HCT116 (cell line): ENCODE data around the gene DTNB. TPM values are rescaled to one million over a fixed set of nuclear protein-coding genes. Genes with fewer than 3 reads are reported as not detected.
"Not testable (repeated sequence)": the region's sequence is repeated elsewhere in the genome, so short reads cannot be mapped to it uniquely, and the experiment has no call there.

Experiments used
- ATAC-seq: fragments of 200-7000 bp; cut with Tn5 transposase; 2 replicates; pipeline ENCODE4 v1.9.1; 2020; ENCODE audit warnings: mild to moderate bottlenecking, moderate library complexity
- BruUV-seq: library from RNA; stranded (reverse); fragments of 400-500 nt; replicated peaks from 2 replicates; lab custom pipeline; 2021; lab: Mats Ljungman, UMichigan
- CTCF ChIA-PET: fragments of 300-600 bp; sonication (Branson Sonifier 250); formaldehyde crosslinking; loops from one replicate; lab custom pipeline; 2021; ENCODE audit warnings: antibody characterized with exemption; lab: Charles Lee
- POLR2A ChIA-PET: fragments of 300-600, 350-600 bp; sonication (Branson Sonifier 250); formaldehyde crosslinking; loops from one replicate; lab custom pipeline; 2021; ENCODE audit warnings: antibody characterized with exemption; lab: Charles Lee
- RAD21 ChIA-PET, 2 experiments: fragments of 300-600 bp; sonication (Branson Sonifier 250); formaldehyde crosslinking; loops; one replicate each; lab custom pipeline; 2023; ENCODE audit warnings: low total read pairs in 2 of 2; ENCODE audit not compliant: uncharacterized antibody in 2 of 2, unreplicated experiment in 2 of 2, low non-redundant PET in 1 of 2; lab: Charles Lee
- DNase-seq: peaks from one replicate; pipeline ENCODE4 v3.0.0-alpha.2; 2010; ENCODE audit warnings: low read depth, low spot score
- H2AFZ ChIP-seq: fragments of 200-600 bp; shearing (Covaris generic), sonication (generic); 2 replicates; pipeline ENCODE4 v1.6.1; 2017; ENCODE audit warnings: low read depth, mixed run types, mixed read lengths, antibody characterized with exemption, low read length; ENCODE audit not compliant: poor library complexity, severe bottlenecking
- H3K27ac ChIP-seq: 2 replicates; pipeline ENCODE4 v1.5.1; 2012; ENCODE audit warnings: low read depth, low read length
- H3K27me3 ChIP-seq: fragments of 200-600 bp; sonication (generic); 2 replicates; pipeline ENCODE4 v1.6.1; 2016; ENCODE audit warnings: mixed run types, low read length, mixed read lengths; ENCODE audit not compliant: insufficient read depth
- H3K36me3 ChIP-seq, 2 experiments: fragments of 200-500 bp in 1 of 2; fragments of 200-600 bp in 1 of 2; sonication (Bioruptor generic) in 1 of 2; sonication (generic) in 1 of 2; 2 replicates each; pipeline versions ENCODE4 v1.5.1 to v1.6.1; 2014 to 2016; ENCODE audit warnings: low read length in 2 of 2, inconsistent platforms in 1 of 2, mixed read lengths in 1 of 2, mixed run types in 1 of 2; ENCODE audit not compliant: insufficient read depth in 2 of 2, control insufficient read depth in 1 of 2
- H3K4me1 ChIP-seq, 2 experiments: fragments of 200-600 bp in 1 of 2; sonication (generic) in 1 of 2; 2 replicates each; pipeline versions ENCODE4 v1.5.1 to v1.6.1; 2012 to 2017; ENCODE audit warnings: low read length in 2 of 2, inconsistent platforms in 1 of 2, mild to moderate bottlenecking in 1 of 2, mixed read lengths in 1 of 2, mixed run types in 1 of 2, moderate library complexity in 1 of 2; ENCODE audit not compliant: insufficient read depth in 2 of 2, control insufficient read depth in 1 of 2
- H3K4me2 ChIP-seq: fragments of 200-600 bp; sonication (generic); 2 replicates; pipeline ENCODE4 v1.6.1; 2017; ENCODE audit warnings: mixed run types, low read length, mixed read lengths
- H3K4me3 ChIP-seq, 2 experiments: fragments of 200-600 bp in 1 of 2; sonication (generic) in 1 of 2; replicated peaks in 1 of 2; 2 replicates each; pipeline ENCODE4 v1.5.1; 2011 to 2016; ENCODE audit warnings: low read length in 2 of 2, control low read depth in 1 of 2, low read depth in 1 of 2, mild to moderate bottlenecking in 1 of 2, mixed read lengths in 1 of 2, mixed run types in 1 of 2
- H3K79me2 ChIP-seq: fragments of 200-600 bp; sonication (generic); 2 replicates; pipeline ENCODE4 v1.6.1; 2017; ENCODE audit warnings: mild to moderate bottlenecking, mixed run types, low read length, moderate library complexity, mixed read lengths; ENCODE audit not compliant: insufficient read depth
- H3K9ac ChIP-seq: fragments of 200-600 bp; sonication (generic); 2 replicates; pipeline ENCODE4 v1.6.1; 2016; ENCODE audit warnings: low read length, mixed read lengths
- H3K9me2 ChIP-seq: fragments of 200-600 bp; sonication (generic), shearing (Covaris generic); 2 replicates; pipeline ENCODE4 v1.6.1; 2017; ENCODE audit warnings: mixed run types, mild to moderate bottlenecking, moderate library complexity; ENCODE audit not compliant: insufficient read depth
- H3K9me3 ChIP-seq, 2 experiments: fragments of 200-500 bp in 1 of 2; fragments of 200-600 bp in 1 of 2; sonication (Bioruptor generic) in 1 of 2; sonication (generic) in 1 of 2; 2 replicates each; pipeline ENCODE4 v1.6.1; 2014 to 2017; ENCODE audit warnings: low read length in 2 of 2, mixed read lengths in 2 of 2, inconsistent platforms in 1 of 2, low read depth in 1 of 2, mild to moderate bottlenecking in 1 of 2, mixed run types in 1 of 2, moderate library complexity in 1 of 2; ENCODE audit not compliant: control insufficient read depth in 1 of 2, insufficient read depth in 1 of 2
- H4K20me1 ChIP-seq: fragments of 200-600 bp; sonication (generic), shearing (Covaris generic); 2 replicates; pipeline ENCODE4 v1.6.1; 2017; ENCODE audit warnings: mixed run types, mild to moderate bottlenecking, moderate library complexity; ENCODE audit not compliant: insufficient read depth
- CBX3 ChIP-seq: IDR thresholded peaks from 2 replicates; pipeline ENCODE4 v1.6.1; 2012; ENCODE audit warnings: low read depth
- EZH2phosphoT487 ChIP-seq: fragments of 200-600 bp; IDR thresholded peaks from 2 replicates; pipeline ENCODE4 v1.6.1; 2018; ENCODE audit warnings: antibody characterized with exemption, borderline replicate concordance
- FOSL1 ChIP-seq: IDR thresholded peaks from 2 replicates; pipeline ENCODE4 v1.6.1; 2012; ENCODE audit warnings: low read depth
- JUND ChIP-seq: IDR thresholded peaks from 2 replicates; pipeline ENCODE4 v1.6.1; 2012
- POLR2A ChIP-seq: IDR thresholded peaks from 2 replicates; pipeline ENCODE4 v1.7.0; 2011; ENCODE audit warnings: borderline replicate concordance; ENCODE audit not compliant: insufficient read depth, insufficient read length; ENCODE audit errors: extremely low read depth
- POLR2AphosphoS5 ChIP-seq: IDR thresholded peaks from 2 replicates; pipeline ENCODE4 v1.6.1; 2011; ENCODE audit warnings: mild to moderate bottlenecking, low read depth, low read length, moderate library complexity
- RAD21 ChIP-seq: IDR thresholded peaks from 2 replicates; pipeline ENCODE4 v1.6.1; 2012; ENCODE audit warnings: low read depth, mild to moderate bottlenecking
- SP1 ChIP-seq: IDR thresholded peaks from 2 replicates; pipeline ENCODE4 v1.6.1; 2012; ENCODE audit warnings: low read depth
- SRF ChIP-seq: IDR thresholded peaks from 2 replicates; pipeline ENCODE4 v1.6.1; 2012; ENCODE audit warnings: low read depth
- TCF7L2 ChIP-seq: IDR thresholded peaks from 2 replicates; pipeline ENCODE4 v1.7.0; 2011; ENCODE audit warnings: borderline replicate concordance, inconsistent platforms; ENCODE audit not compliant: insufficient read depth, insufficient read length; ENCODE audit errors: extremely low read depth
- ZBTB33 ChIP-seq: IDR thresholded peaks from 2 replicates; pipeline ENCODE4 v1.6.1; 2011; ENCODE audit warnings: mild to moderate bottlenecking, low read length, moderate library complexity; ENCODE audit not compliant: insufficient replicate concordance; ENCODE audit errors: extremely low read depth
- intact Hi-C: fragments of 100-400 bp; cut with micrococcal nuclease; formaldehyde crosslinking; loops from 2 replicates; pipeline ENCODE4 v1.10.0; 2022
- total RNA-seq: library from RNA; stranded (reverse); gene quantifications from one replicate; pipeline ENCODE4 v1.2.1, GENCODE V29; 2021; ENCODE audit not compliant: unreplicated experiment

Gene DTNB
- total RNA-seq, 1 experiment from 2014 or later, result 30.2 TPM

GRCh38 chr2:25537526-25537925, 135.9 kb downstream of the DTNB start:
- ChIA-PET RAD21 (no interaction called here), POLR2A (no interaction called here), CTCF (no interaction called here)
- no TSS peak for BruUV-seq
- Histone ChIP-seq H2AFZ (no peak overlapping the region), H3K4me2 (no peak overlapping the region), H3K4me1 (no peaks in the 10 kb centered on the region), H3K27me3 (no peaks in the 10 kb centered on the region), H3K9me2 (no peaks in the 10 kb centered on the region), H3K4me3 (no peak overlapping the region), H3K36me3 (no peaks in the 10 kb centered on the region), H3K79me2 (no peaks in the 10 kb centered on the region), H4K20me1 (no peaks in the 10 kb centered on the region), H3K27ac (no peak overlapping the region), H3K9ac (no peak overlapping the region), H3K9me3 (peaks cover 0 to 7% of the 10 kb centered on the region in 2 experiments; a peak in 1 of 4 replicates)
- intact Hi-C loops, result no loop called here
- TF ChIP-seq TCF7L2, result no peak
- TF ChIP-seq POLR2AphosphoS5, result no peak
- no peak for TF ChIP-seq RAD21
- no peak for TF ChIP-seq POLR2A
- no peak for TF ChIP-seq JUND
- no peak for TF ChIP-seq FOSL1
- no peak for TF ChIP-seq CBX3
- no peak for TF ChIP-seq SRF
- no peak for TF ChIP-seq EZH2phosphoT487
- TF ChIP-seq SP1, result no peak
- TF ChIP-seq ZBTB33, result no peak
- DNase-seq, result no peak
- ATAC-seq, result no peak

- BruUV-seq, H3K36me3 ChIP-seq, DNase-seq, POLR2A ChIA-PET, H3K4me3 ChIP-seq, H4K20me1 ChIP-seq, H3K4me2 ChIP-seq, H3K9ac ChIP-seq, ATAC-seq, H3K4me1 ChIP-seq, CTCF ChIA-PET, H3K9me2 ChIP-seq, H3K9me3 ChIP-seq, H3K27ac ChIP-seq, RAD21 ChIA-PET, H2AFZ ChIP-seq, intact Hi-C loops, H3K27me3 ChIP-seq, H3K79me2 ChIP-seq: not testable (repeated sequence)
Observed at GRCh38 chr2:25535411-25536289, 137.7 kb downstream of the DTNB start.

DNA sequence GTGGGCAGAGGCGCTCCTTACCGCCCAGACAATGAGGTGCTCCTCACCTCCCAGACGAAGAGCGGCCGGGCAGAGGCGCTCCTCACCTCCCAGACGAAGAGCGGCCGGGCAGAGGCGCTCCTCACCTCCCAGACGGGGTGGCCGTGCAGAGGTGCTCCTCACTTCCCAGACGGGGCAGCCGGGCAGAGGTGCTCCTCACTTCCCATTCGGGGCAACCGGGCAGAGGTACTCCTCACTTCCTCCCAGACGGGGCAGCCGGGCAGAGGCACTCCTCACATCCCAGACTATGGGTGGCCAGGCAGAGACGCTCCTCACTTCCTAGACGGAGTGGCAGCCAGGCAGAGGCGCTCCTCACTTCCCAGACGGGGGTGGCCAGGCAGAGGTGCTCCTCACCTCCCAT, 138.4 kb downstream of the DTNB start:
- DNase-seq, ATAC-seq, H4K20me1 ChIP-seq, BruUV-seq, H3K9me2 ChIP-seq, RAD21 ChIA-PET, H3K4me3 ChIP-seq, POLR2A ChIA-PET, H3K9me3 ChIP-seq, H2AFZ ChIP-seq, H3K27ac ChIP-seq, CTCF ChIA-PET, H3K36me3 ChIP-seq, H3K9ac ChIP-seq, H3K4me2 ChIP-seq, intact Hi-C loops, H3K4me1 ChIP-seq, H3K79me2 ChIP-seq, H3K27me3 ChIP-seq: not testable (repeated sequence)
